ENCODE measurements around the gene FUT9.
"Not testable (repeated sequence)": the region's sequence is repeated elsewhere in the genome, so short reads cannot be mapped to it uniquely, and the experiment has no call there.

FUT9 gene

GRCh38 chr6:96260787-96261430, 245.1 kb downstream of the FUT9 start:
- DNase-seq (ENCODE audit: insufficient read length, low spot score); FAIRE-seq: not testable (repeated sequence)

Data from HTR-8/SVneo (cell line).